A549 (cell line): ENCODE data around the gene AREL1. TPM values are rescaled to one million over a fixed set of nuclear protein-coding genes. Genes with fewer than 3 reads are reported as not detected.

Experiments used
- ATAC-seq, 2 experiments: fragments of 200-7000 bp in 1 of 2; fragments of >200 bp in 1 of 2; cut with Nextera tagmentation in 1 of 2; cut with Tn5 transposase in 1 of 2; 3 replicates each; pipeline versions ENCODE4 v1.8.0 to v1.9.1; 2018 to 2020; ENCODE audit warnings: mild to moderate bottlenecking in 1 of 2, moderate library complexity in 1 of 2
- CTCF ChIA-PET: fragments of 300-600 bp; sonication (Branson Sonifier 250); formaldehyde crosslinking; extraction: SDS; loops from one replicate; lab custom pipeline; 2021; ENCODE audit warnings: antibody characterized with exemption, inconsistent platforms; lab: Yijun Ruan, JAX
- POLR2A ChIA-PET: fragments of 350-600 bp; formaldehyde crosslinking; extraction: SDS; loops from one replicate; lab custom pipeline; 2021; ENCODE audit warnings: antibody characterized with exemption, inconsistent platforms; lab: Yijun Ruan, JAX
- DNase-seq, 2 experiments: peaks; one replicate each; pipeline versions ENCODE4 v3.0.0 to v3.0.0-alpha.2; 2011 to 2016; ENCODE audit warnings: low read depth in 1 of 2, low spot score in 1 of 2
- FAIRE-seq: peaks from 2 replicates; lab custom pipeline; 2011; peaks lifted over from hg19 to GRCh38; lab: Jason Lieb, UNC
- H3K27ac ChIP-seq, 2 experiments: fragments of >200 bp; sonication (Bioruptor Twin); formaldehyde crosslinking; 3 replicates each; pipeline ENCODE4 v1.5.1; 2016 to 2017
- H3K4me1 ChIP-seq: fragments of >200 bp; sonication (Bioruptor Twin); formaldehyde crosslinking; 3 replicates; pipeline ENCODE4 v1.6.1; 2016
- H3K4me2 ChIP-seq: fragments of >200 bp; sonication (Bioruptor Twin); formaldehyde crosslinking; 3 replicates; pipeline ENCODE4 v1.6.1; 2016
- H3K4me3 ChIP-seq: fragments of >200 bp; sonication (Bioruptor Twin); formaldehyde crosslinking; 3 replicates; pipeline ENCODE4 v1.5.1; 2016
- H3K9me3 ChIP-seq: fragments of >200 bp; sonication (Bioruptor Twin); formaldehyde crosslinking; 3 replicates; pipeline ENCODE4 v1.6.1; 2016
- CTCF ChIP-seq: fragments of >200 bp; sonication (Bioruptor Twin); formaldehyde crosslinking; IDR thresholded peaks from 3 replicates; pipeline ENCODE4 v1.5.1; 2016
- EHF ChIP-seq: fragments of 250-450 bp; sonication (Bioruptor Pico); IDR thresholded peaks from 2 replicates; pipeline ENCODE4 v1.5.0; 2020; ENCODE audit warnings: mild to moderate bottlenecking
- EHMT2 ChIP-seq: fragments of 200-600 bp; sonication (generic); IDR thresholded peaks from 2 replicates; pipeline ENCODE4 v1.6.1; 2016; ENCODE audit warnings: antibody characterized with exemption, low read depth, mild to moderate bottlenecking, moderate library complexity
- ESRRA ChIP-seq: fragments of 150-350 bp; IDR thresholded peaks from 2 replicates; pipeline ENCODE4 v1.6.1; 2014; ENCODE audit warnings: mild to moderate bottlenecking, low read length, borderline replicate concordance
- FOSL2 ChIP-seq, 2 experiments: fragments of 450-650 bp in 1 of 2; fragments of >200 bp in 1 of 2; sonication (Bioruptor Twin) in 1 of 2; formaldehyde crosslinking; IDR thresholded peaks; 2 replicates each; pipeline versions ENCODE4 v1.5.0 to v1.6.1; 2016 to 2020; ENCODE audit warnings: mild to moderate bottlenecking in 1 of 2, moderate library complexity in 1 of 2
- HEYL ChIP-seq: fragments of 250-450 bp; sonication (Bioruptor Pico); IDR thresholded peaks from 2 replicates; pipeline ENCODE4 v1.8.0; 2021; ENCODE audit warnings: mild to moderate bottlenecking, moderate library complexity
- JUN ChIP-seq, 2 experiments: fragments of >200 bp; sonication (Bioruptor Twin); formaldehyde crosslinking; IDR thresholded peaks; 2 replicates in 1 of 2; 3 replicates in 1 of 2; pipeline ENCODE4 v1.6.1; 2016 to 2017
- KDM1A ChIP-seq: fragments of 200-600 bp; sonication (generic); IDR thresholded peaks from 2 replicates; pipeline ENCODE4 v1.6.1; 2016; ENCODE audit warnings: low read depth, mild to moderate bottlenecking
- NFE2L2 ChIP-seq: fragments of 150-350 bp; conservative IDR thresholded peaks from 2 replicates; pipeline ENCODE4 v1.6.1; 2014; ENCODE audit warnings: low read length
- NR3C1 ChIP-seq: fragments of >200 bp; sonication (Bioruptor Twin); formaldehyde crosslinking; IDR thresholded peaks from 3 replicates; pipeline ENCODE4 v1.6.1; 2017
- POLR2A ChIP-seq: IDR thresholded peaks from 2 replicates; pipeline ENCODE4 v1.6.1; 2012; ENCODE audit warnings: mild to moderate bottlenecking, low read length
- RAD21 ChIP-seq, 2 experiments: fragments of >200 bp in 1 of 2; sonication (Bioruptor Twin) in 1 of 2; formaldehyde crosslinking in 1 of 2; IDR thresholded peaks in 1 of 2; conservative IDR thresholded peaks in 1 of 2; 2 replicates in 1 of 2; 3 replicates in 1 of 2; pipeline ENCODE4 v1.6.1; 2012 to 2018; ENCODE audit warnings: inconsistent platforms in 1 of 2
- RFX5 ChIP-seq: fragments of 450-650 bp; IDR thresholded peaks from 2 replicates; pipeline ENCODE4 v1.7.1; 2014; ENCODE audit warnings: antibody characterized with exemption, mild to moderate bottlenecking, moderate library complexity
- SMC3 ChIP-seq: fragments of >200 bp; sonication (Bioruptor Twin); formaldehyde crosslinking; IDR thresholded peaks from 3 replicates; pipeline ENCODE4 v1.6.1; 2018; ENCODE audit warnings: inconsistent platforms
- SREBF2 ChIP-seq: fragments of 450-650 bp; IDR thresholded peaks from 2 replicates; pipeline ENCODE4 v1.6.1; 2014; ENCODE audit warnings: mild to moderate bottlenecking, moderate library complexity
- TP53 ChIP-seq: fragments of 250-450 bp; sonication (Bioruptor Pico); IDR thresholded peaks from 2 replicates; pipeline ENCODE4 v1.5.0; 2021; ENCODE audit warnings: mild to moderate bottlenecking, moderate library complexity
- USF2 ChIP-seq: fragments of 450-650 bp; IDR thresholded peaks from 2 replicates; pipeline ENCODE4 v1.6.1; 2014; ENCODE audit warnings: antibody characterized with exemption
- WGBS: methylation state at CpG from one replicate; pipeline ENCODE4 v1.1.6; 2017; ENCODE audit errors: missing lambda C conversion rate; 5-methylcytosine and 5-hydroxymethylcytosine counted together
- polyA plus RNA-seq, 4 experiments: library from polyadenylated mRNA; depleted of rRNA in 3 of 4; stranded (reverse); fragments of >200 nt; fragmentation: RNase III in 1 of 4; extraction: RNeasy Plus Mini Kit Qiagen cat#74134 plus additional on column Dnase treatment in 1 of 4; gene quantifications; 2 replicates in 3 of 4; 3 replicates in 1 of 4; pipeline ENCODE4 v1.2.3, GENCODE V29; 2011 to 2017

The AREL1 gene
- polyA plus RNA-seq, 2 of the 4 experiments (the other 2 are of a cell fraction), result 27.5 to 48.6 TPM

GRCh38 chr14:74634964-74635363, 77.9 kb downstream of the AREL1 start:
- H3K4me1 ChIP-seq, result peaks cover 15% of the 10 kb centered on the region; the same call in 2 of the 3 replicates
- ChIA-PET CTCF (interaction anchor here (1.0 to 28.1 kb wide), 3 partner anchors 9 to 24 kb away, joined by 3 to 228 read pairs (median 5); partner anchors contain the start of gene LTBP2), POLR2A (no interaction called here)
- peak overlapping the region in 1 of 2 experiments; percentile 22; a peak in 2 of 6 replicates for H3K27ac ChIP-seq
- no peak for ATAC-seq
- no peaks in the 10 kb centered on the region for H3K9me3 ChIP-seq
- no peak for FAIRE-seq
- WGBS, result 88% methylated on average over 2 of the region's 2 CpGs
- TF ChIP-seq NR3C1 (no peak), RFX5 (no peak), EHF (CRISPR knock-in tag) (no peak), KDM1A (no peak), FOSL2 (IDR thresholded peaks at IDR 0.05) (no peak), FOSL2 (CRISPR knock-in tag; IDR thresholded peaks at IDR 0.05) (no peak)
- no peak for DNase-seq
- no peak overlapping the region for H3K4me2 ChIP-seq
- no peak overlapping the region for H3K4me3 ChIP-seq

- Histone ChIP-seq H3K27ac (peak overlapping the region in 1 of 2 experiments; percentile 22; a peak in 2 of 6 replicates), H3K9me3 (no peaks in the 10 kb centered on the region), H3K4me3 (no peak overlapping the region)
- POLR2A ChIA-PET, result no interaction called here
- ATAC-seq, result no peak
- TF ChIP-seq FOSL2 (IDR thresholded peaks at IDR 0.05) (no peak), FOSL2 (CRISPR knock-in tag; IDR thresholded peaks at IDR 0.05) (no peak), EHF (CRISPR knock-in tag) (no peak), POLR2A (no peak), RAD21 (conservative IDR thresholded peaks at IDR 0.05 in 1 of 2, IDR thresholded peaks at IDR 0.05 in 1 of 2) (no peak), RFX5 (no peak), JUN (IDR thresholded peaks at IDR 0.05) (no peak)
- TF ChIP-seq, all 56 proteins: peak for 0
- DNase-seq (no peak), FAIRE-seq (no peak)
- WGBS, result 94% methylated on average over 1 of the region's 1 CpG
- H3K4me2 ChIP-seq, result no peak overlapping the region
- CTCF ChIA-PET, result interaction anchor here (1.0 to 28.1 kb wide), 5 partner anchors 9 to 105 kb away, joined by 3 to 228 read pairs (median 5); partner anchors contain the start of gene LTBP2
- H3K4me1 ChIP-seq, result peaks cover 15% of the 10 kb centered on the region; the same call in 2 of the 3 replicates
Measured at GRCh38 chr14:74634481-74634880, 78.4 kb downstream of the AREL1 start.

DNA sequence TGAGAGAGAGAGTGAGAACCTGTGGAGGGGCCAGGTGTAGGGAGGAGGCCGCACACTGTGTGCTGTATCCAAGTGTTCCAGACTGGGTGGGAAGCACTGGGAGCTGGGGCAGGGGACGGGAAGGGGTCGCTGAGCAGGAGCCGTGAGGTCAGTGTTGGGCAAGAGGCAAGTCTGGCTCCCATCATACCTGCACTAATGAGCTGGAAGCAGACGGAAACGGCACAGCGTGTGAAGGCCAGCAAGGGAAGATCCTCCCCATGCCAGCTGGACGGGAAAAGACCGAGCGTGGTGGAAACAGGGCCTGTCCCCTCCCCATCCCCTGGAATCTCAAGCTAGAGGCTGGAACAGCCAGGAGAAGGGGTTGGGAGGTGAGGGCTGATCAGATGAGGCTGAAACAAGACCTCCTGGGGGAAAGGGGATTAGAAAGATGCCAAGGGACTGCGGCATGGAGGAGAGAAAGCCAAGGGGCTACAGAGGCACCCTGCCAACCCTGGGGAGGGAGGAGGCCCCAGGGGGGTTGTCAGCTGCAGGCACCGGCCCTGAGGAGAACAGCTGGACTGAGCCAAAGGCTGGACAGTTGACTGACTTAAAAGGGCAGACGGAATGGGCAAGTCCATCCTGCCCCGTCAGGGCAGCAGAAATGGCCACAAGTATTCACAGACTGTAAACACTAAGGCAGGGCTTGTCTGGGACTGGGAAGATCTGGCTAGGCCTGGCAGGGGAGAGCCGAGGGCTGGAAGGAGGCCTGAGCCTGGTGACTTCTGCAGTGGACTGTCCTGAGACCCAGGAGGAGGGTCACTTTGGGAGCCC, 81.8 kb downstream of the AREL1 start:
- Histone ChIP-seq H3K4me2 (no peak overlapping the region), H3K4me1 (peaks cover 25% of the 10 kb centered on the region; the same call in 2 of the 3 replicates), H3K4me3 (no peak overlapping the region), H3K27ac (peak overlapping the region in 1 of 2 experiments; percentile 54; a peak in 3 of 6 replicates), H3K9me3 (no peaks in the 10 kb centered on the region)
- POLR2A ChIA-PET, result no interaction called here
- FAIRE-seq (no peak), ATAC-seq (peak; percentile 5 to 16; a peak in 3 of 6 replicates), DNase-seq (no peak)
- CTCF ChIA-PET, result interaction anchor here (0.6 to 28.1 kb wide), 7 partner anchors 9 to 130 kb away, joined by 3 to 228 read pairs (median 3); partner anchors contain the start of gene LTBP2
- TF ChIP-seq SREBF2 (no peak), USF2 (no peak), CTCF (no peak), NFE2L2 (no peak), SMC3 (no peak), EHMT2 (no peak), JUN (IDR thresholded peaks at IDR 0.05) (no peak), HEYL (CRISPR knock-in tag) (no peak), TP53 (no peak), ESRRA (no peak)
- 87% methylated on average over 15 of the region's 15 CpGs for WGBS
